Measurements from ENCODE around the gene LHX4.

The LHX4 gene

DNA sequence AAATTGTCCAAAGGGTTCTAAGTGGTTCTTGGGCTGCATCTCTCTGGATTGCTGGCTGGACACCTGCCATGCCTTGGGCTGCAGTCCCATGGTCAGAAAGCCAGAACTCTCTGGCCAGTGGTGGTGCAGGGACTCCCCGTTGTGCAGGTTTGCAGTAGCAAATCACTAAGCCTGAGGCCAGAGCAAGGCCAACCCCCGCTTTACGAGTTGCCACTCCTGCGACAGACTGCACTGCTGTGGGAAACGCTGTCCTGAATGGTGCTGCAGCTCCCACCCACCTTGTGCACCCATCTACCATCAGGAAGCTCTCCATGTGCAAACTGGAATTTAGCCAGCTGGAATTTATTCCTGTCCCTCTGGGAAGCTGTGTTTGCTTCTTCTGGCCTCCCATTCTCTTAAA lies 45.7 kb downstream of the LHX4 start:
- in situ Hi-C loops (cut with MboI; ENCODE audit: low pct_unique_long_range_greater_than_20kb, low sequenced_read_pairs, unreplicated experiment) = no loop called here
- DNase-seq (ENCODE audit: low spot score) = no peak
- TF ChIP-seq, protein P1, sequence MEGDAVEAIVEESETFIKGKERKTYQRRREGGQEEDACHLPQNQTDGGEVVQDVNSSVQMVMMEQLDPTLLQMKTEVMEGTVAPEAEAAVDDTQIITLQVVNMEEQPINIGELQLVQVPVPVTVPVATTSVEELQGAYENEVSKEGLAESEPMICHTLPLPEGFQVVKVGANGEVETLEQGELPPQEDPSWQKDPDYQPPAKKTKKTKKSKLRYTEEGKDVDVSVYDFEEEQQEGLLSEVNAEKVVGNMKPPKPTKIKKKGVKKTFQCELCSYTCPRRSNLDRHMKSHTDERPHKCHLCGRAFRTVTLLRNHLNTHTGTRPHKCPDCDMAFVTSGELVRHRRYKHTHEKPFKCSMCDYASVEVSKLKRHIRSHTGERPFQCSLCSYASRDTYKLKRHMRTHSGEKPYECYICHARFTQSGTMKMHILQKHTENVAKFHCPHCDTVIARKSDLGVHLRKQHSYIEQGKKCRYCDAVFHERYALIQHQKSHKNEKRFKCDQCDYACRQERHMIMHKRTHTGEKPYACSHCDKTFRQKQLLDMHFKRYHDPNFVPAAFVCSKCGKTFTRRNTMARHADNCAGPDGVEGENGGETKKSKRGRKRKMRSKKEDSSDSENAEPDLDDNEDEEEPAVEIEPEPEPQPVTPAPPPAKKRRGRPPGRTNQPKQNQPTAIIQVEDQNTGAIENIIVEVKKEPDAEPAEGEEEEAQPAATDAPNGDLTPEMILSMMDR (IDR thresholded peaks at IDR 0.05; ENCODE audit: extremely low read depth, insufficient read depth, missing control alignments) = no peak

DNA sequence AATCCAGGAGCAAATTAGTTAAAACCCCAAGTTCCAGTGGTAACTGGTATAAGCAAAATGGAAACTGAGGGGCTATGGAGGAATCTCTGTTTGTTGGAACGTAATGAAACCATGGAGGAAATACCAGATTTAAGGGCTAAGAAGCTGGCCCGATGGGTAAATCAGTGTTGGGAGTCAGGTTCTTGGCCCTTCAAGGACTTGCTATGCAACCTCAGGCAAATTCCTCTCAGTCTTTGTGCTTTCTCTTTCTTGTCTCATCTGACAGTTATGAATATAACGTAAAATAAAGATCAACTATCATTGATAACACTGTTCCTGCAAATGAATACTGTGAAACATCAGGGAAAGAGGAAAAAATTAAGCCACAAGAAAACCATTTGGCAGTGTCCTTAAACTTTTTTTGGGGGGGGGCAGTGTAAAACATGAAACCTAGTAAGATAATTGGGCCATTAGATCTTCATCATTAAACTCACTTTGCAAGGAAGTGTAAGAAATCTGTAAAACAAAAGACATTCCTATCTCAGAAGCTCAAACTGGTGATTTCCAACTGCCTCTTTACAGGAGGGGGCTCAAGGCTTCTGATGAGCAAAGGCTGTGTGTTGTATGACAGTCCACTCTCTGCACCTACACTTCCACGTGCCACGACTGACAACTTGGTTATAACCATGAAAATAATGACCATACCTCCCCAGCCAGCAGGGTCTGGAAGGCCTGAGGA lies 47.6 kb downstream of the LHX4 start:
- in situ Hi-C loops (cut with MboI; ENCODE audit: low pct_unique_long_range_greater_than_20kb, low sequenced_read_pairs, unreplicated experiment) = no loop called here

DNA sequence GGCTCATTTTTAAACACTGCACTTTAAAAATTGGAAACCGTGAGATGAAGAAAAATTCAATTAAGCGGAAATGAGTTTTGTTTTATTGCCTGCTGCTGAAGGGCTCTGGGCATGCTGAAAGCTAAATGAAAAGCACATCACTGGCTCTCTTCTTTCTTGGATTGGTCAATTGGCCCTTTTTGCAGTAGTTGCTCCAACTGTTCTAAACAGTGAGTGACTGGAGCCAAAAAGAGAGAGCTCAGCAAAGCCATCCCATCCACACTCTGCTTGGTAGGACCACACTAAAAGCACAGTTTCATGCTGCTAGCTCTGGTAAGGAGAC lies 48.1 kb downstream of the LHX4 start:
- in situ Hi-C loops (cut with MboI; ENCODE audit: low pct_unique_long_range_greater_than_20kb, low sequenced_read_pairs, unreplicated experiment) = no loop called here
- DNase-seq (ENCODE audit: low spot score) = no peak

More for the DNA sequence above, 47.6 kb downstream of the LHX4 start:
- TF ChIP-seq, protein P1 (IDR thresholded peaks at IDR 0.05; ENCODE audit: extremely low read depth, insufficient read depth, missing control alignments) = no peak
- no peak for DNase-seq (ENCODE audit: low spot score)

DNA sequence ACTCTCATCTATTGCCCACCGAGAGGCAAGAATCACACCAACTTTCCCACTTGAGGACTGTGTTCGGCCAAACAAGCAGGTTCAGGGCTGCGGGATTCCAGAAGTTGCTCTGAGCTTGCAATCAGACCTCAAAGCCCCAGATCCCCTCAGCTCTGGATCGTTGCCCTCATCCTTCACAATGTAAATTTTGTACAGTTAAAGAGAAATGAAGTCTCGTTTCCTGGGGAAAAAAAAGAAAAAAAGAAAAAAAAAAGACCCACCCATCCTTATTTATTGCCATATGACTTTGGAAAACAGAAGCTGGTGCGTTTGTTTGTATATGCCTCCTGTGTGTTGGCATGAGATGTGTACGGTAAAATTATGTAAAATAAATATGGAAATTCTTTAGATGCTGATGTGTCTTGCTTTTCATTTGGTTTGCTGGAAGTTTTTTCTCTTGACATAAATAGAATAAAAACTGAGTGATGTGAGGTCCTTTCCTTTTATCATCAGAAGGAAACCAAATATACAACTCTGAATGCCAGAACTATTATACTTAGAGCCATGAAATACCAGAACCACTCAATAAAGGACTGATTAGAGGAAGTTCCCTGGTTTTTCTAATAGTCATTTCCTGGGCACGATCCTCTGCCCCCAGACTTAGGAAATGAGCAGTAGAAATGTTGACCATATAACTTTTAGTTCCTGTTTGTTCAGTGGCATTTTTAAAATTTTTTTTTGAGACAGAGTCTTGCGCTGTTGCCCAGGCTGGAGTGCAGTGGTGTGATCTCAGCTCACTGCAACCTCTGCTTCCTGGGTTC lies 48.7 kb downstream of the LHX4 start:
- in situ Hi-C loops (cut with MboI; ENCODE audit: low pct_unique_long_range_greater_than_20kb, low sequenced_read_pairs, unreplicated experiment) = no loop called here
- TF ChIP-seq, protein P1 (IDR thresholded peaks at IDR 0.05; ENCODE audit: extremely low read depth, insufficient read depth, missing control alignments) = no peak
- no peak for DNase-seq (ENCODE audit: low spot score)

More for the DNA sequence above, 48.1 kb downstream of the LHX4 start:
- TF ChIP-seq, protein P1 (IDR thresholded peaks at IDR 0.05; ENCODE audit: extremely low read depth, insufficient read depth, missing control alignments) = no peak

DNA sequence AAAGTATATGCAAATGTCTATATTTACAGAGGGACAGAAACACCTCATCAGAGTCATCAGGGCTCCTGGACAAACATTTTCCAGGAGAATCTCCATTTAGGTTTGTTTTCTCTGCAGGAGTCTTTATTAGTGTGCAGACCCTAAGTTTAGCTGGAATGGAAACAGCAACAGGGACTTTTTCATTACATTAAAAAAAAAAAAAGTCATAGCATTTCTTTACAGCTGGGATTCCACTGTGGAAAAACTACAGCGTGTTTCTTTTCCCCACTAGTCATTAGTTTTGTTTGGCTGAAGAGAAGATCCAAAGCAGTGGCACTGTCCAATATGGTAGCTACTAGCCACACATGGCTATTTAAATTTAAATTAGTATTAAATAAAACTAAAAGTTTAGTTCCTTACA lies 49.6 kb downstream of the LHX4 start:
- TF ChIP-seq, protein P1 (IDR thresholded peaks at IDR 0.05; ENCODE audit: extremely low read depth, insufficient read depth, missing control alignments) = no peak
- in situ Hi-C loops (cut with MboI; ENCODE audit: low pct_unique_long_range_greater_than_20kb, low sequenced_read_pairs, unreplicated experiment) = no loop called here
- no peak for DNase-seq (ENCODE audit: low spot score)

DNA sequence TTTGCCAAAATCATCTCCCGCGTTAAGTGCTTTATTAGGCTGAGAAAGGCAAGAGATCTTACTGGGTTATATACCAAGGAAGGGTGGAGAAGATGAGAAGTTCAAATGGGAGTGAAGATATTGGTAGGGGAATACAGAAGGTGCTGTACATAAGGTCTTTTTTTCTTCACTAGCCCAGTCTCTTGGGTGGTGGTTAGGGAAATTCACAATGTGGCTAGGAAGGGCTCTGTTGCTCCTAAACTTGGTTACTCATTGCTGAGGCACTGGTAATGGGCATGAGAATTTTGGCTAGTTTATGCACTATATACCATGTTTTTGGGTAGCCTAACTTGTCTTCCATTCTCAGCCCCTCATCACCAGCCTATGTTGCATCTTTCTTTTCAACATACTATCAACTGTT lies 50.6 kb downstream of the LHX4 start:
- in situ Hi-C loops (cut with MboI; ENCODE audit: low pct_unique_long_range_greater_than_20kb, low sequenced_read_pairs, unreplicated experiment) = no loop called here
- TF ChIP-seq, protein P1 (IDR thresholded peaks at IDR 0.05; ENCODE audit: extremely low read depth, insufficient read depth, missing control alignments) = no peak
- no peak for DNase-seq (ENCODE audit: low spot score)
